Ovary (tissue), 9 donors: ENCODE measurements around the gene CACNA1D. TPM values are rescaled to one million over a fixed set of nuclear protein-coding genes. Genes with fewer than 3 reads are reported as not detected.

Source experiments
- DNase-seq, 5 donors: peaks; one replicate each; pipeline ENCODE4 v3.0.0-alpha.2; 2019 to 2020
- H3K27ac ChIP-seq, 2 donors: fragments of 200-600 bp; one replicate each; pipeline versions ENCODE4 v1.5.1 to v1.8.0; 2019 to 2022
- H3K27me3 ChIP-seq: fragments of 200-600 bp; one replicate; pipeline ENCODE4 v1.8.0; 2022
- H3K36me3 ChIP-seq: fragments of 200-600 bp; sonication (generic); one replicate; pipeline ENCODE4 v1.5.1; 2019
- H3K4me1 ChIP-seq: one replicate; pipeline ENCODE4 v1.8.1; 2013; ENCODE audit warnings: mild to moderate bottlenecking, moderate library complexity; ENCODE audit not compliant: insufficient read depth
- H3K4me3 ChIP-seq: fragments of 200-600 bp; sonication (generic); one replicate; pipeline ENCODE4 v1.5.1; 2017
- H3K9me3 ChIP-seq, 2 donors: fragments of 200-600 bp in 1 of 2; sonication (generic) in 1 of 2; one replicate each; pipeline versions ENCODE4 v1.5.1 to v1.8.1; 2013 to 2019; ENCODE audit warnings: mild to moderate bottlenecking in 1 of 2, moderate library complexity in 1 of 2
- CTCF ChIP-seq, 3 donors: fragments of 450-650 bp in 2 of 3; fragments of 200-600 bp in 1 of 3; IDR thresholded peaks; one replicate each; pipeline versions ENCODE4 v1.5.1 to v1.8.0; 2016 to 2022; ENCODE audit warnings: antibody characterized with exemption in 3 of 3, mild to moderate bottlenecking in 1 of 3
- EP300 ChIP-seq: sonication (generic); formaldehyde crosslinking; IDR thresholded peaks from one replicate; pipeline ENCODE4 v1.6.1; 2017; ENCODE audit warnings: antibody characterized with exemption
- POLR2A ChIP-seq: fragments of 450-650 bp; IDR thresholded peaks from one replicate; pipeline ENCODE4 v1.6.1; 2017; ENCODE audit warnings: antibody characterized with exemption, mild to moderate bottlenecking, moderate library complexity
- WGBS, 3 donors: extraction: QIAGEN DNeasy Blood & Tissue Kit in 1 of 3; methylation state at CpG; one replicate each; pipeline versions ENCODE4 v1.1.5 to v1.1.7; 2013 to 2017; 5-methylcytosine and 5-hydroxymethylcytosine counted together
- intact Hi-C, 4 donors: fragments of 100-400 bp; cut with DNase I; formaldehyde crosslinking; loops; one replicate each; pipeline versions ENCODE4 v1.11.0 to v1.15.1; 2022 to 2023
- polyA plus RNA-seq, 2 donors: library from polyadenylated mRNA; stranded (reverse); fragments of 200-250 nt in 1 of 2; fragments of 350-450 nt in 1 of 2; fragmentation: Illumina TruSeq in 1 of 2; extraction: RNeasy Lipid Tissue Mini Kit (QIAGEN cat#74804) in 1 of 2; gene quantifications; one replicate each; pipeline ENCODE4 v1.2.3, GENCODE V29; 2013 to 2014
- total RNA-seq, 7 donors: library from RNA; depleted of rRNA in 2 of 7; stranded (reverse); fragments of >200 nt in 2 of 7; fragmentation: NEBNext Ultra II Directional in 3 of 7; extraction: Animal tissue kit (Norgen Biotek cat#: 25700) in 3 of 7; gene quantifications; one replicate each; pipeline versions ENCODE4 v1.1.0 to v1.2.4, GENCODE V29; 2016 to 2023
- donor health status: DM: no; HTN: no; CAD: no; lungs with moderate emphysema.
- donor health status: DM: no; HTN: no; CAD: no.
- donor health status: Bipolar disorder and iron deficiency.
- donor health status: DM: yes; HTN: yes; CAD: no.
- donor health status: DM: no; HTN: no; CAD: no.
- donor health status: DM: yes; HTN: yes; CAD: no.

CACNA1D gene
- total and polyA plus RNA-seq, 9 donors = 0.23 to 9.3 (median 5.1) TPM

GRCh38 chr3:53739966-53740365 lies 245.6 kb downstream of the CACNA1D start:
- DNase-seq = no peak
- Histone ChIP-seq H3K36me3 (no peaks in the 10 kb centered on the region), H3K9me3 (no peaks in the 10 kb centered on the region), H3K4me1 (no peaks in the 10 kb centered on the region), H3K4me3 (no peak overlapping the region), H3K27me3 (no peaks in the 10 kb centered on the region), H3K27ac (no peak overlapping the region)
- WGBS, 3 donors = 29 to 38% (median 32%) methylated on average over 4 of the region's 4 CpGs
- TF ChIP-seq EP300 (no peak), POLR2A (no peak), CTCF (IDR thresholded peaks at IDR 0.05) (no peak)
- intact Hi-C loops = loop anchor here in 1 of 4 donors (5.0 kb wide), 1 partner anchor 1437 kb away; no protein-coding TSS in a partner anchor

- DNase-seq = no peak
- WGBS, 3 donors = 91 to 94% (median 91%) methylated on average over 4 of the region's 4 CpGs
Measured at GRCh38 chr3:53740956-53741355, 246.5 kb downstream of the CACNA1D start.

GRCh38 chr3:53744351-53744750 lies 249.9 kb downstream of the CACNA1D start:
- H3K9me3 ChIP-seq = no peaks in the 10 kb centered on the region
- no peaks in the 10 kb centered on the region for H3K36me3 ChIP-seq
- WGBS, 3 donors = 60 to 73% (median 64%) methylated on average over 8 of the region's 8 CpGs
- no peak for TF ChIP-seq CTCF (IDR thresholded peaks at IDR 0.05)
- TF ChIP-seq POLR2A = no peak
- TF ChIP-seq EP300 = no peak
- H3K27ac ChIP-seq = no peak overlapping the region
- no peaks in the 10 kb centered on the region for H3K4me1 ChIP-seq
- DNase-seq = no peak
- H3K27me3 ChIP-seq = no peaks in the 10 kb centered on the region
- intact Hi-C loops = loop anchor here in 1 of 4 donors (5.0 kb wide), 1 partner anchor 1433 kb away; no protein-coding TSS in a partner anchor
- no peak overlapping the region for H3K4me3 ChIP-seq

More at GRCh38 chr3:53740956-53741355, 246.5 kb downstream of the CACNA1D start:
- TF ChIP-seq CTCF (IDR thresholded peaks at IDR 0.05) (no peak), POLR2A (no peak), EP300 (no peak)
- H3K27me3 ChIP-seq = no peaks in the 10 kb centered on the region
- no peak overlapping the region for H3K4me3 ChIP-seq
- H3K9me3 ChIP-seq = no peaks in the 10 kb centered on the region
- no peak overlapping the region for H3K27ac ChIP-seq
- H3K4me1 ChIP-seq = no peaks in the 10 kb centered on the region
- intact Hi-C loops = loop anchor here in 1 of 4 donors (5.0 kb wide), 1 partner anchor 1436 kb away; no protein-coding TSS in a partner anchor
- no peaks in the 10 kb centered on the region for H3K36me3 ChIP-seq

GRCh38 chr3:53747559-53747958 lies 253.1 kb downstream of the CACNA1D start:
- H3K4me3 ChIP-seq = no peak overlapping the region
- H3K27ac ChIP-seq = no peak overlapping the region
- H3K4me1 ChIP-seq = no peaks in the 10 kb centered on the region
- no peak for TF ChIP-seq POLR2A
- no peak for TF ChIP-seq EP300
- no peak for TF ChIP-seq CTCF (IDR thresholded peaks at IDR 0.05)
- H3K36me3 ChIP-seq = no peaks in the 10 kb centered on the region
- intact Hi-C loops = no loop called here
- no peaks in the 10 kb centered on the region for H3K27me3 ChIP-seq
- DNase-seq = no peak
- no peaks in the 10 kb centered on the region for H3K9me3 ChIP-seq
- WGBS, 3 donors = 94 to 98% (median 95%) methylated on average over 4 of the region's 4 CpGs
